Kidney glomerular epithelial cell (primary cell): ENCODE results near the gene ORC3.
"Not testable (repeated sequence)": the region's sequence is repeated elsewhere in the genome, so short reads cannot be mapped to it uniquely, and the experiment has no call there.

Experiments
- DNase-seq: peaks from one replicate; lab custom pipeline; 2025; lab: John Stamatoyannopoulos, UW

Gene ORC3

GRCh38 chr6:87600576-87600975 is 10.6 kb downstream of the ORC3 start:
- DNase-seq, result no peak

- DNase-seq, result no peak
Observed at GRCh38 chr6:87606199-87606598, 16.3 kb downstream of the ORC3 start.

GRCh38 chr6:87608802-87609201 is 18.9 kb downstream of the ORC3 start:
- no peak for DNase-seq

GRCh38 chr6:87613018-87613417 is 23.1 kb downstream of the ORC3 start:
- DNase-seq, result not testable (repeated sequence)

- no peak for DNase-seq
Observed at GRCh38 chr6:87617405-87617804, 27.5 kb downstream of the ORC3 start.

- DNase-seq, result no peak
Observed at GRCh38 chr6:87618531-87618930, 28.6 kb downstream of the ORC3 start.

GRCh38 chr6:87623248-87623647 is 33.3 kb downstream of the ORC3 start:
- no peak for DNase-seq

- DNase-seq, result no peak
Observed at GRCh38 chr6:87628424-87628823, 38.5 kb downstream of the ORC3 start.

GRCh38 chr6:87628881-87629280 is 38.9 kb downstream of the ORC3 start:
- DNase-seq, result peak; percentile 12

- no peak for DNase-seq
Observed at GRCh38 chr6:87630746-87631145, 40.8 kb downstream of the ORC3 start.

- DNase-seq, result no peak
Observed at GRCh38 chr6:87633851-87634250, 43.9 kb downstream of the ORC3 start.

GRCh38 chr6:87636315-87636714 is 46.4 kb downstream of the ORC3 start:
- no peak for DNase-seq

- DNase-seq, result no peak
Observed at GRCh38 chr6:87637106-87637505, 47.2 kb downstream of the ORC3 start.

- DNase-seq, result no peak
Observed at GRCh38 chr6:87639373-87639772, 49.4 kb downstream of the ORC3 start.

- no peak for DNase-seq
Observed at GRCh38 chr6:87641065-87641692, 51.2 kb downstream of the ORC3 start.

- no peak for DNase-seq
Observed at GRCh38 chr6:87645080-87645479, 55.1 kb downstream of the ORC3 start.

- no peak for DNase-seq
Observed at GRCh38 chr6:87653074-87653962, 63.4 kb downstream of the ORC3 start.

GRCh38 chr6:87654122-87654521 is 64.2 kb downstream of the ORC3 start:
- DNase-seq, result no peak

GRCh38 chr6:87654875-87655454 is 65.0 kb downstream of the ORC3 start:
- no peak for DNase-seq

GRCh38 chr6:87655824-87656223 is 65.9 kb downstream of the ORC3 start:
- DNase-seq, result no peak

- DNase-seq, result no peak
Observed at GRCh38 chr6:87656857-87657256, 66.9 kb downstream of the ORC3 start.

- DNase-seq, result no peak
Observed at GRCh38 chr6:87658516-87658915, 68.6 kb downstream of the ORC3 start.

GRCh38 chr6:87660226-87660911 is 70.4 kb downstream of the ORC3 start:
- DNase-seq, result no peak
